NCI-H1417 (cell line): ENCODE data around the gene HMCES.
A peak's percentile ranks its signal among the peaks of the same experiment; 100 is the strongest.

Source experiments
- DNase-seq, 3 experiments: peaks; one replicate each; lab custom pipeline; 2025; lab: John Stamatoyannopoulos, UW

Gene HMCES, protein sequence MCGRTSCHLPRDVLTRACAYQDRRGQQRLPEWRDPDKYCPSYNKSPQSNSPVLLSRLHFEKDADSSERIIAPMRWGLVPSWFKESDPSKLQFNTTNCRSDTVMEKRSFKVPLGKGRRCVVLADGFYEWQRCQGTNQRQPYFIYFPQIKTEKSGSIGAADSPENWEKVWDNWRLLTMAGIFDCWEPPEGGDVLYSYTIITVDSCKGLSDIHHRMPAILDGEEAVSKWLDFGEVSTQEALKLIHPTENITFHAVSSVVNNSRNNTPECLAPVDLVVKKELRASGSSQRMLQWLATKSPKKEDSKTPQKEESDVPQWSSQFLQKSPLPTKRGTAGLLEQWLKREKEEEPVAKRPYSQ

DNA sequence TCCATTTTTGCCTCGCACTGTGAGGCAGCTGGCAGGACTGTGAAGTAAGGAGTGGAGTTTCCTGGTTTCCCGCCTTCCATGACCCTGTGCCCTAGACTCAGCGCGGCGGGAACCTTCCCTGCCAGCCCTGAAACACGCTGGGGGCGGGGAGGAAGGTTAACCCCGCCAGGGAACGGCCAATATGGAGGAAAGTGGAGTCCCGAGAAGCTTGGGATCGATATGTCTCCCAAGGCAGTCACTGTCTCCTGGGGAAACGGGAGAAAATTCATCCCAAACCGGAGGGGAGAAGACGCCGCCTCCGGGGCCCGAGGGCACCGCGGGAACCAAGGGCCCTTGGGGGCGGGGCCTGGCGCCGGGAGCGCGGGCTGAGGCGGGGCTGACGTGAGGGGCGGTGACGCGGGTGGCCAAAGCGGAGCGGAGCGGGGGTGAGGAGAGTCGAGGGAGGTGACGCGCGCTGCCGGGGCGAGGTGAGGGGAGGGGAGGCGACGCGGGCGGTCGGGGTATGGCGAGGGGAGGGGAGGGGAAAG, at the start of gene HMCES:
TSS of gene HMCES (plus strand) at position 432 of the 527 bp plus-strand sequence. CDS start 863 bp downstream, outside the sequence.
- DNase-seq = peak; percentile 92 to 99 (median 98)

DNA sequence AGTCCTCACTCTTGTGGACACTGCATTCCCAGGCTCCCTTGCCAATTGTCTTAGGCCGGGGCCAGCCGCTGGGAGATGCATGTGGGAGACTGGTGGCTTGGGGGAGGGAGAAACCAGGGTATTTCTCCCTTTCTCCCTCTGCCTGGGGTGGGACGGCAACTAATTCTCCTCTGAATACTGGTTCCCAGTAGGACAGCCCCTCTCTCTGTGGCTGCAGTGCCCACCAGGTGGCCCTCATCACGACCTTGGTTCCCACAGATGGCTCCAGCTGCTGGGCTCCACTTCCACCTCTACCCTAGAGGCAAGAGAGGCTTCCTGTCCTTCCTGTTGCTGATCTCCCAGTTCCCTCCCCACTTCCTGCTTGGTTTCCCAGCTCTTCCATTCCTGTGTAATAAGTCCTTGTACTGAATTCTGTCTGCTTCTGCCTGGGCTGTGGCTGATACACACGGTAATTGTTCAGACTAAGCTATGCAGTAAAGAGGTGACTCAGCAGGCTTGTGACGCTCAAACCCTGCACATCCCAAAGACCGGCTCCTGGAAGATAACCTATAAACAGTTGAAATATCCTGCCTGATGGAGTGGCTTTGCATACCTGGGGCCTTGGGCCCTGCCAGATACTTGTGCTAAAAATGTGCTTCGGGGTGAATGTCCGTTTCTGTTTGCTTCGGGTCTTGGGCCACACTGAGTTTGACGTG, 49.6 kb upstream of the HMCES start:
- DNase-seq = no peak

GRCh38 chr3:129230311-129231019, 48.2 kb upstream of the HMCES start:
- DNase-seq = no peak

- DNase-seq = peak in 2 of 3 experiments; percentile 92 to 98
Measured at GRCh38 chr3:129231331-129232119, 47.1 kb upstream of the HMCES start.

DNA sequence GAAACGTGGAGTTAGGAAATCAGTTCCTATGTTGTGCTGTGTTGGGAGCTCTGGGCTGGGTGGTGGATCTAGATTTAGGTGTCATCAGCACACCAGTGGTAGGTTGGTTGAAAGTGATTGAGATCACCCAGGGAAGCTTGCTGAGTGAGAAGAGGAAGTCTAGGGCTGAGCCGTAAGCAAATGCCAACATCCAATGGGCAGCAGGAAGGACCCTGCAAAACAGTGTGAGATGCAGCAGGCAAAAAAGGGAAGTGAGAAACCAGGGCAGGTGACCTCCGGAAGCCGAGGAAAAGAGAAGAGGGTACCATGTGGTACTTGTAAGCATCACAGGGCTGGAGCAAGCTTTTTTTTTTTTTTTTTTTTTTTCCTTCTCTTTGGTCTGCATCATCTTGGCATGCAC, 45.1 kb upstream of the HMCES start:
- no peak for DNase-seq

- no peak for DNase-seq
Measured at GRCh38 chr3:129234441-129234840, 44.2 kb upstream of the HMCES start.

- no peak for DNase-seq
Measured at GRCh38 chr3:129235344-129235917, 43.2 kb upstream of the HMCES start.

DNA sequence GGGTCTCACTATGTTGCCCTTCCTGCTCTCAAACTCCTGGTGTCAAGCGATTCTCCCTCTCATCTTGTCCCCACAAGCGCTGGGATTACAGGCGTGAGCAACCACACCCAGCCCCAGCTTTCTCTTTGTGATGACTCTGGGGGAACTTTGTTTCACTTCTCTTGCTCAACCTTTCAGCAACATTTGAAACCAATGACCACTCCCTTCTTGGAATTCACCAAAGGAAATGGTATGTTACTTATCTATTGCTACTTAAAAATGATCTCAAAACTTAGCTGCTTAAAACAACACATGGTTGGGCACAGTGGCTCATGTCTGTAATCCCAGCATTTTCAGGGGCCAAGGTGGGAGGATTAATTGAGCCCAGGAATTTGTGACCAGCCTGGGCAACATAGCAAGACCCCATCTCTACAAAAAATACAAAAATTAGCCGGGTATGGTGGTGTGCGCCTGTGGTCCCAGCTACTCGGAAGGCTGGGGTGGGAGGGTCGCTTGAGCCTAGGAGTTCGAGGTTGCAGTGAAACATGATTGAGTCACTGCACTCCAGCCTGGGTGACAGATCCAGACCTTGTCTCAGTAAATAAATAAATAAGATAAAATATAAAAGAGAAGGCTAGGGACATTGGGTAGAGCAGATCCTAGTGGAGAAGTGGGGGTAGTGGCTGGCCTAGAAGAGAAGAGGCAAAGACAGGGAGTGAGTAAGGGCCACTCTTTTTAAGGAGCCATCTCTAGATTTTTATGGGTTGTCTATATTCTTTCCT, 39.5 kb upstream of the HMCES start:
- no peak for DNase-seq

DNA sequence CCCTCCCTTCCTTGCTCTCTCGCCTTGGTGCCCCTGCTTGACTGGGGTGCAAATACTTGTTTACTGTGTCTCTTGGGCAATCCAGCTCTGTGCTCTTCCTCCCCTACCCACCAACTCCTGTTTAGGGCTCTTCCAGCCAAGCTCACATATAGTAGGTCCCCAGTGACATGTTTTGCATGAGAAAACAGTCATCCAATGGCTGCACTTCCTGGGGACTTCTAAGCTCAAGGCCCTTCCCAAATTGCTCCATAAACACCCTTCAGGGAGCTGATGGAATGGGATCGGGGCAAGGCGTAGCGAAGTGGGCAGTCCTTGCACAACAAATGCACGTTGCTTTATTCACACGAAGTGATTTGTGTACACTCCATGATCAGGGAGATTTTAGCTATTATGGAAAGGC, 38.7 kb upstream of the HMCES start:
- no peak for DNase-seq

DNA sequence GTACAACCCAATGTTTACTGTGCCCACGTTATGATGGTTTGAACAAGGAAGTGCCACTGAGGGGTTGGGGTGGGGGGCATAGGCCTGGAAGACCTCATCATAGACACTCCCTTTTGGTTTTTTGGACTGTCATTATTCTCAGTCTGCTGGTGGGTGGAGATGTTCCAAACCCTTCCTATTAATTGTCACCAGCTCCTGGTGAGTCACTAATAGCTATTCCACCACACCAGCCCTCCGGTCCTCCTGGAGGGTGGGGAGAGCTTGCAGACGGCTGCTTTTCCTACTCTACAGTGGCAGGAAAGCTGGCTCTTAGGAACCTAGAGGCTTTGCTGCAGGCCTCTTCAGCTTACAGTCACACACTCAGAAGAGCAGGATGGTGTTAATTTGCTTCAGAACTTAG, 38.2 kb upstream of the HMCES start:
- no peak for DNase-seq

GRCh38 chr3:129245141-129245540, 33.5 kb upstream of the HMCES start:
- no peak for DNase-seq

DNA sequence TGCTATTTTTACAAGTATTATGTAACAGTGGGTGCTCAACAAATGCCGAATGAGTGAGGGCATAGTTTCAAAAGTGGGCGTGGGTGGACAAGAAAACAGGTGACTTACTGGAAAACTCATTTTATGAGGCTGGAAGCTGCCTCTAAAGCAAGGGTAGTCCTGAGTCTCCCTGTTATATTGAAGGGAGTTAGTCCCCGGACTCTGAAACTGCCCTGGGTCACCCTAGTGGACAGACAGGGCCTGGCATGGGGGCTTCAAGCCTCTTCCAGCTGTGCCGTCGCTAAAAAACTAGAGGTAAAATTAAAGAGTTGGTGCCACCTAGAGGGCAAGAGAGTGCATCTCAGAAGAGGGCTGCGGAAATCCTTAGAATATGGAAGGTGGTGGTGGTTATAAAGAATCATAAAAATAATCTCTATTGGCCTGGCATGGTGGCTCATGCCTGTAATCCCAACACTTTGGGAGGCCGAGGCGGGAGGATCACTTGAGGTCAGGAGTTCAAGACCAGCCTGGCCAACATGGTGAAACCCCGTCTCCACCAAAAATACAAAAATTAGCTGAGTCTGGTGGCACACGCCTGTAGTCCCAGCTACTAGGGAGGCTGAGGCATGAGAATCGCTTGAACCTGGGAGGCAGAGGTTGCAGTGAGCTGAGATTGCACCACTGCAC, 32.9 kb upstream of the HMCES start:
- DNase-seq = peak; percentile 71 to 96 (median 89)

DNA sequence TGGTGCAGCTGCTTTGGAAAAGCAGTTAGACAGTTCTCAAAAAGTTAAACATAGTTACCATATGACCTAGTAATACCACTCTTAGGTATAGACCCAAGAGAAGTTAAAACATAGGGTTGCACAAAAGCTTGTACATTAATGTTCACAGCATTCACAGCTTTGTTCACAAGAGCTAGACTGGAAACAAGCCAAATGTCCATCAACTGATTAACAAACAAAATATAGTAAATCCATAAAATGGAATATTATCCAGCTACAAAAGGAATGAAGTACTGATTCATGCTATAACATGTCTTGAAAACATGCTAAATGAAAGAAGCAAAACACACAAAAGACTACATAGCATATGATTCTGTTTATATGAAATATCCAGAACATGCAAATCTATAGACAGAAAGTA, 32.0 kb upstream of the HMCES start:
- no peak for DNase-seq

- DNase-seq = no peak
Measured at GRCh38 chr3:129248286-129248979, 30.2 kb upstream of the HMCES start.

DNA sequence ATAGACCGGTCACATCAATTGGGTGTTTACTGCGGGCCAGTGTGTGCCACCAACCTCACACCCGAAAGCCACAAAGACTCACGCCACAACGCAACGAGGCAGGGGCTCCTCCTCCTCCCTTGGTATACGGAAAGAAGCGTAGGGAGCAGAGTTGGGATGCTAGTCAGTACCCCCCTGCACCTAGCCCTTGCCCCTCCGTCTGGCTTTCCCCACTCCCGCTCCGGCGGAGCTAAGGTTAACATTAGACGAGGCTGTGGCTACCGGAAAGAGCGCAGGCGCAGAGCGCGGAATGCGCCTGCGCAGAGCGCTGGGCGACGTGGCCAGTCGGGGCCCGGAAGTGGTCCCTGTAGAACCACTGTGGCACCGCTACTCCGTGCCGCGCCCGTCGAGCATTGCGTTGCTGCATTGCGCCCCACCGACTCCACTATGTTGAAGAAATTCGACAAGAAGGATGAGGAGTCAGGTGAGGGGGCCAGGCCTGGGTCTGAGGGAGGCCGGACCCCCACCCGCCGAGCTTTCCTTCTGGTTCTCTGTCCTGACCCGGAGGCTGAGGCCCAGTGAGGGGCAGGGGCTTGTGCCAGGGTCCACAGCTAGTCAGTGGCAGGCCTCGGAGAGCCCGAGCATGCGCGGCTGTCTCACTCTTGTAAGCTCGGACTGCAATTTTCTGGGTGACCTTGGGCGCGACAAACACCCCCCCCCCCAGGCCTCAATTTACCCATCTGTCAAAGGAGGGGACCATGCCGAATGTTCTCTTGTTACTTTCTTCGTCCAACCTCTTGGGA, 29.2 kb upstream of the HMCES start, which contains the start of gene COPG1:
TSS of gene COPG1 (plus strand) at position 323 of the 782 bp plus-strand sequence. CDS start at position 427, 104 bp downstream.
- DNase-seq = peak; percentile 92 to 97 (median 97)

DNA sequence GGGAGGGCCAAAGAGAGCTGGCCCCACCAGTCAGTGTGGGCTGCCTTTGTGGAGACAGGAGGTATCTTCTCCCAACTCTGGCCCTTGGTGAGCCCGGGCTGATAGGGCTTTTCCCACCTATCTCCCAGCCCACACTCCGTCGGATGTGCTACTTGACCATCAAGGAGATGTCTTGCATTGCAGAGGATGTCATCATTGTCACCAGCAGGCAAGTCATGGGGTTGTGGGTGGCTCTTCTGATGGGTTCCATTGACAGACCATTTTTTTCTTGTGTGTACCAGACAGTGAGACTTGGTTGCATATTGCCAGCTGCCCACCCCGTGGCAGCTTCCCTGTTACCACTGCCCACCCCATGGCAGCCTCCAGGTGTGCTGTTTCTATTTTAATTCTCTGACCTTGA, 25.9 kb upstream of the HMCES start:
- DNase-seq = no peak

DNA sequence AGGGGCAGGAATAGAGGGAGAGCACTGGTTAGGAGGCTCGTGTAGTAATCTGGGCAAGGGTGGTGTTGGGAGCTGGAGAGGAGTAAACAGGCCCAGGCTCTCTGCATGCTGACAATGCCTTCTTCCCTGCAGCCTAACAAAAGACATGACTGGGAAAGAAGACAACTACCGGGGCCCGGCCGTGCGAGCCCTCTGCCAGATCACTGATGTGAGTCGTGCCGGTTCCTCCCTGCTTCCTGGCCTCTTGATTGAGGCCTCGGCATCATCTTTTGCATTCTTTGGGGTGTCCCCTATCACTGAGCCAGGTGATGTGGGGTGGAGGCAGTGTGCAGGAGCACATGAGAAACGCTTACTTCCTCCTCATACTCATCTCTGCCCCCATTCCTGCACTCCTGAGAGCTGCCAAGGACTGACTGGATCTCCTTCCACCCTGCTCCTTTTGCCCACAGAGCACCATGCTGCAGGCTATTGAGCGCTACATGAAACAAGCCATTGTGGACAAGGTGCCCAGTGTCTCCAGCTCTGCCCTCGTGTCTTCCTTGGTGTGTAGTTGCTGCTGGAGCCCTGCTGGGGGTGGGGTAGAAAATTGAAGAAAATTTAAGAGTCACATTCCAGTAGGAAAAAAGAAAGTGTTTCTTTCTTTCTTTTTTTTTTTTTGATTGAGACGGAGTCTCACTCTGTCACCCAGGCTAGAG, 24.0 kb upstream of the HMCES start:
- no peak for DNase-seq

DNA sequence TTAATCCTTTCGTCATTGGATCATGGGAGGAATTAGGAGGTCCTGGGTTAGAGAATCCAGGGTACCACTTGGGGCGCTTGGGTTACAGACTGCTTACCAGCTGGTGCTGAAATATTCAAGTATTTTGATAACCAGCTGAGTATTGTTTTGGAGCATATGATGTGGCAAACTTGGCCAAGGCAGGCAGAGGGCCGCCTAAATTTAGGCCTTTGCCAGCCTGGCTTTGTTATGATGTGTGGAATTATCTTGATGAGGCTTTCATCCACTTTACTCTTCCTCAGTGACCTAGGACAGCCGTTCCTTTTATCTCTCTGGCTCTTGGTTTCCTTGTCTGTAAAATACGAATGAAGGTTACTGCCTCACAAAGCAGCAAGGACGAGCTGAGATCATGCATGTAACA, 22.4 kb upstream of the HMCES start:
- no peak for DNase-seq
